ENCODE measurements around the gene MED26. TPM values are rescaled to one million over a fixed set of nuclear protein-coding genes. Genes with fewer than 3 reads are reported as not detected.

Gene MED26
- total and polyA plus RNA-seq, 9 of the 15 experiments (the other 6 are each of a cell fraction or from before 2014, with no cell fraction given) = 0.71 to 15.1 (median 6.2) TPM

- TF ChIP-seq CLOCK (CRISPR knock-in tag; IDR thresholded peaks at IDR 0.05; ENCODE audit: borderline replicate concordance) = no peak
- no peak for TF ChIP-seq SMAD3 (CRISPR knock-in tag; conservative IDR thresholded peaks at IDR 0.05)
- no peak for TF ChIP-seq MBD1 (CRISPR knock-in tag; IDR thresholded peaks at IDR 0.05)
- peak; percentile 87 for TF ChIP-seq EP400 (IDR thresholded peaks at IDR 0.05)
- peak; percentile 54; the same call in 1 of the 2 replicates for TF ChIP-seq CREB3L1 (IDR thresholded peaks at IDR 0.05; ENCODE audit: borderline replicate concordance, low read depth)
- TF ChIP-seq KAT7 (CRISPR knock-in tag; IDR thresholded peaks at IDR 0.05; ENCODE audit: borderline replicate concordance) = no peak
- TF ChIP-seq PBX2 (CRISPR knock-in tag; IDR thresholded peaks at IDR 0.05; ENCODE audit: low read depth) = no peak
- no peak for TF ChIP-seq PBX2 (tag; conservative IDR thresholded peaks at IDR 0.05; ENCODE audit: low read depth)
- TF ChIP-seq JUNB (CRISPR knock-in tag; conservative IDR thresholded peaks at IDR 0.05) = no peak
- no peak for TF ChIP-seq EP300 (IDR thresholded peaks at IDR 0.05; ENCODE audit: low read length)
- TF ChIP-seq CCNT2 (IDR thresholded peaks at IDR 0.05; ENCODE audit: borderline replicate concordance, extremely low read depth, insufficient read length, low read depth, low read length) = peak; percentile 72
Observed at GRCh38 chr19:16659832-16660708, 32.1 kb upstream of the MED26 start, which contains the start of gene SMIM7 (continued).

All from K562 (cell line).